Liver (tissue), 9 donors: Measurements from ENCODE around the gene ATP11A. TPM values are rescaled to one million over a fixed set of nuclear protein-coding genes. Genes with fewer than 3 reads are reported as not detected.

Experiments
- DNase-seq: peaks from one replicate; pipeline ENCODE4 v3.0.0-alpha.2; 2017; ENCODE audit warnings: low spot score
- H3K27ac ChIP-seq, 2 donors: one replicate each; pipeline ENCODE4 v1.7.0; 2013; ENCODE audit warnings: inconsistent platforms in 2 of 2, low read length in 2 of 2, control low read depth in 1 of 2, low read depth in 1 of 2, mild to moderate bottlenecking in 1 of 2
- H3K27me3 ChIP-seq, 4 donors: one replicate each; pipeline versions ENCODE4 v1.6.1 to v1.7.0; 2013; ENCODE audit warnings: low read length in 3 of 4, inconsistent platforms in 1 of 4, mild to moderate bottlenecking in 1 of 4, moderate library complexity in 1 of 4; ENCODE audit not compliant: control insufficient read depth in 4 of 4, insufficient read depth in 4 of 4
- H3K36me3 ChIP-seq, 4 donors: one replicate each; pipeline versions ENCODE4 v1.6.1 to v1.7.0; 2013; ENCODE audit warnings: low read length in 3 of 4, mild to moderate bottlenecking in 3 of 4, low read depth in 1 of 4, moderate library complexity in 1 of 4; ENCODE audit not compliant: control insufficient read depth in 4 of 4, insufficient read depth in 3 of 4
- H3K4me1 ChIP-seq, 4 donors: one replicate each; pipeline versions ENCODE4 v1.6.1 to v1.7.0; 2013; ENCODE audit warnings: low read length in 3 of 4, mild to moderate bottlenecking in 3 of 4, moderate library complexity in 1 of 4; ENCODE audit not compliant: control insufficient read depth in 4 of 4, insufficient read depth in 4 of 4
- H3K4me3 ChIP-seq, 3 donors: one replicate each; pipeline versions ENCODE4 v1.6.1 to v1.7.0; 2013; ENCODE audit warnings: low read length in 3 of 3, control low read depth in 1 of 3, low read depth in 1 of 3, mild to moderate bottlenecking in 1 of 3
- H3K9ac ChIP-seq, 2 donors: one replicate each; pipeline ENCODE4 v1.7.0; 2013; ENCODE audit warnings: low read length in 2 of 2, mild to moderate bottlenecking in 2 of 2, moderate library complexity in 2 of 2, control low read depth in 1 of 2, low read depth in 1 of 2
- H3K9me3 ChIP-seq, 4 donors: one replicate each; pipeline versions ENCODE4 v1.6.1 to v1.7.0; 2013; ENCODE audit warnings: low read length in 3 of 4; ENCODE audit not compliant: control insufficient read depth in 4 of 4
- FOXA1 ChIP-seq: IDR thresholded peaks from 2 replicates; pipeline ENCODE4 v1.6.1; 2016; ENCODE audit warnings: antibody characterized with exemption
- FOXA2 ChIP-seq: IDR thresholded peaks from 2 replicates; pipeline ENCODE4 v1.6.1; 2016; ENCODE audit warnings: antibody characterized with exemption
- GABPA ChIP-seq, 2 donors: IDR thresholded peaks in 1 of 2; conservative IDR thresholded peaks in 1 of 2; 2 replicates each; pipeline ENCODE4 v1.6.1; 2016; ENCODE audit warnings: antibody characterized with exemption in 2 of 2, mild to moderate bottlenecking in 1 of 2, moderate library complexity in 1 of 2
- JUND ChIP-seq, 2 donors: IDR thresholded peaks; 2 replicates each; pipeline ENCODE4 v1.6.1; 2016; ENCODE audit warnings: antibody characterized with exemption in 2 of 2
- RAD21 ChIP-seq, 2 donors: IDR thresholded peaks; 2 replicates each; pipeline ENCODE4 v1.6.1; 2016; ENCODE audit warnings: antibody characterized with exemption in 2 of 2, mild to moderate bottlenecking in 2 of 2
- REST ChIP-seq: IDR thresholded peaks from 2 replicates; pipeline ENCODE4 v1.6.1; 2016; ENCODE audit warnings: antibody characterized with exemption, mild to moderate bottlenecking
- RXRA ChIP-seq, 2 donors: IDR thresholded peaks; 2 replicates each; pipeline ENCODE4 v1.6.1; 2017 to 2018; ENCODE audit warnings: antibody characterized with exemption in 2 of 2, mild to moderate bottlenecking in 1 of 2
- SP1 ChIP-seq: IDR thresholded peaks from 2 replicates; pipeline ENCODE4 v1.6.1; 2018; ENCODE audit warnings: antibody characterized with exemption, mild to moderate bottlenecking
- TAF1 ChIP-seq: conservative IDR thresholded peaks from 2 replicates; pipeline ENCODE4 v1.6.1; 2016; ENCODE audit warnings: antibody characterized with exemption, mild to moderate bottlenecking
- YY1 ChIP-seq: IDR thresholded peaks from 2 replicates; pipeline ENCODE4 v1.6.1; 2016; ENCODE audit warnings: antibody characterized with exemption, mild to moderate bottlenecking
- ZBTB33 ChIP-seq: IDR thresholded peaks from 2 replicates; pipeline ENCODE4 v1.6.1; 2016; ENCODE audit warnings: antibody characterized with exemption
- WGBS: extraction: QIAGEN DNeasy Blood & Tissue Kit; methylation state at CpG from one replicate; pipeline ENCODE4 v1.1.7; 2013; 5-methylcytosine and 5-hydroxymethylcytosine counted together
- polyA plus RNA-seq, 2 donors: library from polyadenylated mRNA; stranded (reverse) in 1 of 2; unstranded in 1 of 2; fragments of 200-250 nt in 1 of 2; fragments of >200 nt in 1 of 2; fragmentation: Nextera tagmentation in 1 of 2; extraction: Ambion mirVana in 1 of 2; gene quantifications; one replicate each; pipeline versions ENCODE4 v1.2.1 to v1.2.3, GENCODE V29; 2013 to 2015
- total RNA-seq, 2 donors: library from RNA; depleted of rRNA; stranded (reverse); fragments of >200 nt; gene quantifications; one replicate each; pipeline ENCODE4 v1.2.3, GENCODE V29; 2014
- donor health status: healthy.
- donor health status: healthy.
- donor health status: healthy.
- donor health status: healthy.
- donor health status: healthy.

Gene ATP11A
- total and polyA plus RNA-seq, 4 donors = 8.7 to 27.9 (median 13.8) TPM

GRCh38 chr13:112776971-112777370 is 87.1 kb downstream of the ATP11A start:
- no peak for DNase-seq
- WGBS = 96% methylated on average over 11 of the region's 11 CpGs
- no peaks in the 10 kb centered on the region for H3K36me3 ChIP-seq
- no peak overlapping the region for H3K9ac ChIP-seq
- no peak overlapping the region for H3K4me3 ChIP-seq
- no peaks in the 10 kb centered on the region for H3K9me3 ChIP-seq
- TF ChIP-seq YY1 (no peak), GABPA (IDR thresholded peaks at IDR 0.05 in 1 of 2, conservative IDR thresholded peaks at IDR 0.05 in 1 of 2) (no peak)
- H3K27me3 ChIP-seq = no peaks in the 10 kb centered on the region
- no peak overlapping the region for H3K27ac ChIP-seq
- H3K4me1 ChIP-seq = peaks cover 0 to 2% (median 0%) of the 10 kb centered on the region in 4 donors

- peaks cover 0 to 2% (median 0%) of the 10 kb centered on the region in 4 donors for H3K4me1 ChIP-seq
- no peak for DNase-seq
- no peak overlapping the region for H3K9ac ChIP-seq
- H3K4me3 ChIP-seq = no peak overlapping the region
- no peak for TF ChIP-seq FOXA2
- no peak for TF ChIP-seq FOXA1
- TF ChIP-seq REST = no peak
- TF ChIP-seq SP1 = no peak
- TF ChIP-seq RAD21 (IDR thresholded peaks at IDR 0.05) = no peak
- no peak for TF ChIP-seq TAF1
- no peak for TF ChIP-seq YY1
- no peak for TF ChIP-seq RXRA (IDR thresholded peaks at IDR 0.05)
- no peak for TF ChIP-seq ZBTB33
- no peak for TF ChIP-seq JUND (IDR thresholded peaks at IDR 0.05)
- WGBS = 85% methylated on average over 27 of the region's 27 CpGs
- H3K27ac ChIP-seq = no peak overlapping the region
- H3K27me3 ChIP-seq = no peaks in the 10 kb centered on the region
- no peaks in the 10 kb centered on the region for H3K9me3 ChIP-seq
- H3K36me3 ChIP-seq = no peaks in the 10 kb centered on the region
Observed at GRCh38 chr13:112777637-112778406, 88.0 kb downstream of the ATP11A start.
